Measurements from ENCODE around the gene CARD10.

- TF ChIP-seq POLR2A (IDR thresholded peaks at IDR 0.05; ENCODE audit: control extremely low read depth in 1 of 2, low read depth in 2 of 2, low read length in 2 of 2), result no peak
- TF ChIP-seq KDM1A (IDR thresholded peaks at IDR 0.05; ENCODE audit: borderline replicate concordance, low read length), result no peak
- TF ChIP-seq CTCF (IDR thresholded peaks at IDR 0.05; ENCODE audit: control extremely low read depth in 1 of 3, insufficient read depth in 1 of 3, low read depth in 1 of 3, low read length in 3 of 3), result no peak
- no peak for TF ChIP-seq EP300 (IDR thresholded peaks at IDR 0.05; ENCODE audit: borderline replicate concordance in 1 of 2, low read depth in 2 of 2, low read length in 2 of 2)
Measured at GRCh38 chr22:37505565-37505964, 13.7 kb downstream of the CARD10 start.
